ENCODE results near the gene HMGCS2.

DNA sequence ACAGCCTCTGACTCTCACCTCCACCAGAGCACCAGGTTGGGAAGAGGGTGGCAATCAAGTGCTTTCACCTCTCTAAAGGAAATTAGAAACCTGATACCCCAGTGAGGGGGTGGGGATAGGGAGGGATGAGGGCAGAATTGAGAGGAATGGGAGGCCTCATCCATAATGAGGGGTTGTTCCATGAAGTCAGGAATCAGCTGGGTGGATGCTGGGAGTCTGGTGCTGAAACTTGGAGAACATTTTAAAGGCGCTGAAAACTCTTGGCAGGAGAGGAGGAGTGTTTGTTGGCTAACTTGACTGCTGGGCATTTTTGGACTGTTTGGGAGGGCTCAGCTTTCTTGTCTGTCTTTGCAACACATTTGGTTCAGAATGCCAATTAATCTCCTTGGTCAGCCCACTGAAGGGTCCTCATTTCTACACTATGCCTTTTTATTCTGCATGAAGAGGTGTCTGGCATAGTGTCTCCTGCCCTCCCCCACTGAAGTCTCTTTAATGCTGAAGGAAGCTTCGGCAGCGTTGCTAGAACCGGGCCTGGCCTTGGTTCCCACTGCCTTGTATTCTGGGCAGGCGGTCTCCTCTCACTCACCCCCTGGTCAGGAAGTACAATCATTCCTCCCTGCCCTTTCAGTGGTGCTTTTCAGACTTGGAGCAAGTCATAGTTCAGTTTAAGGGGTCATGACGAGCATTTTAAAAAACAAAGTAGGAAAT is 54.8 kb downstream of the HMGCS2 start:
- TF ChIP-seq, protein P1, sequence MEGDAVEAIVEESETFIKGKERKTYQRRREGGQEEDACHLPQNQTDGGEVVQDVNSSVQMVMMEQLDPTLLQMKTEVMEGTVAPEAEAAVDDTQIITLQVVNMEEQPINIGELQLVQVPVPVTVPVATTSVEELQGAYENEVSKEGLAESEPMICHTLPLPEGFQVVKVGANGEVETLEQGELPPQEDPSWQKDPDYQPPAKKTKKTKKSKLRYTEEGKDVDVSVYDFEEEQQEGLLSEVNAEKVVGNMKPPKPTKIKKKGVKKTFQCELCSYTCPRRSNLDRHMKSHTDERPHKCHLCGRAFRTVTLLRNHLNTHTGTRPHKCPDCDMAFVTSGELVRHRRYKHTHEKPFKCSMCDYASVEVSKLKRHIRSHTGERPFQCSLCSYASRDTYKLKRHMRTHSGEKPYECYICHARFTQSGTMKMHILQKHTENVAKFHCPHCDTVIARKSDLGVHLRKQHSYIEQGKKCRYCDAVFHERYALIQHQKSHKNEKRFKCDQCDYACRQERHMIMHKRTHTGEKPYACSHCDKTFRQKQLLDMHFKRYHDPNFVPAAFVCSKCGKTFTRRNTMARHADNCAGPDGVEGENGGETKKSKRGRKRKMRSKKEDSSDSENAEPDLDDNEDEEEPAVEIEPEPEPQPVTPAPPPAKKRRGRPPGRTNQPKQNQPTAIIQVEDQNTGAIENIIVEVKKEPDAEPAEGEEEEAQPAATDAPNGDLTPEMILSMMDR (conservative IDR thresholded peaks at IDR 0.05 in 1 of 2, IDR thresholded peaks at IDR 0.05 in 1 of 2; ENCODE audit: extremely low read depth in 1 of 2, insufficient read depth in 1 of 2, low read depth in 1 of 2, low read length in 2 of 2) = no peak
- TF ChIP-seq EZH2 (IDR thresholded peaks at IDR 0.05; ENCODE audit: borderline replicate concordance, low read length) = no peak

Data from mammary epithelial cell (primary cell).